GM10266 (cell line): ENCODE data around the gene PSTPIP1.

Experiments used
- DNase-seq: peaks from one replicate; pipeline ENCODE4 v3.0.0; 2012; ENCODE audit errors: extremely low spot score
- CTCF ChIP-seq: IDR thresholded peaks from 2 replicates; pipeline ENCODE4 v1.5.1; 2012; ENCODE audit warnings: mild to moderate bottlenecking, low read depth; ENCODE audit not compliant: control insufficient read depth, insufficient read depth; ENCODE audit errors: missing control alignments

The PSTPIP1 gene

DNA sequence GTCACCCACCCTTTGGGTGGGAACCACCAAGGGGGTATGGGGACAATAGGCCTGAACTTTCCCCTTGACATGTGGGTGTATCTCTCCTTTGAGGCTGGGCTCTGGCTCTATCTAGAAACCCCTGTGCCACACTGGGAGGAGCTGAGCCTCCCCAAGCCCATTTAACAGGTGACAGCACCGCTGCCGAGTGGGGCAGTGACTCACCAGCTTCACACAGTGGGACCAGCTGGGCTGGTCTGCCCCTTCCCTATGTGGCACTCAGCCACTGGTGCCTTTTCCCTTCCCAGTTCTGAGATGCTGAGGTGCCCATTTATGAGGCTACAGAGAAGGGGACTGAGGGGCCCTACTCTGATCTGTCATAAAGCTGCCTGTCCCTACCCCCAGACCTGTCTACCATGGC is 5.1 kb downstream of the PSTPIP1 start:
- TF ChIP-seq CTCF = no peak
- DNase-seq = no peak

DNA sequence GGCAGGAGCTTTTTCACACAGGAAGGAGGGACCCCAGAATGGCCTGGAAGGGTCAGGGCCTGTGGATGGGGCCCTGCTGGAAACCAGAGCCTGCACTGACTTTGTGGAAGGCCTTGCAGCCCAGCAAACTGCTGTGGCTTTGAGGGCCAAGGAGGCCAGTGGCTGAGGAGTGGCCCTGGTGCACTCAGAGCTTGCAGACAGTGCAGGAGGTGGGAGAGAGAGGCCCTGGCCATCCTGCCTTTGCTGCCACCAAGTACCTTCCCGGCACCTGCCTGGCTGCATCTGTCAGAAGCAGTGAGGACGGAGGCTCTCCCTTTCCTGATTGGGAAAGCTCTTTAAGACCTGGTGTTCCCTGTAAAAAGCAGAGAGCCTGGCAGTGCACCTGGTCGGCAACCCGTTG is 6.4 kb downstream of the PSTPIP1 start:
- TF ChIP-seq CTCF = no peak
- no peak for DNase-seq

- no peak for TF ChIP-seq CTCF
- no peak for DNase-seq
Observed at GRCh38 chr15:77001966-77002365, 7.0 kb downstream of the PSTPIP1 start.

GRCh38 chr15:77002436-77002835 is 7.5 kb downstream of the PSTPIP1 start:
- TF ChIP-seq CTCF = no peak
- DNase-seq = no peak

DNA sequence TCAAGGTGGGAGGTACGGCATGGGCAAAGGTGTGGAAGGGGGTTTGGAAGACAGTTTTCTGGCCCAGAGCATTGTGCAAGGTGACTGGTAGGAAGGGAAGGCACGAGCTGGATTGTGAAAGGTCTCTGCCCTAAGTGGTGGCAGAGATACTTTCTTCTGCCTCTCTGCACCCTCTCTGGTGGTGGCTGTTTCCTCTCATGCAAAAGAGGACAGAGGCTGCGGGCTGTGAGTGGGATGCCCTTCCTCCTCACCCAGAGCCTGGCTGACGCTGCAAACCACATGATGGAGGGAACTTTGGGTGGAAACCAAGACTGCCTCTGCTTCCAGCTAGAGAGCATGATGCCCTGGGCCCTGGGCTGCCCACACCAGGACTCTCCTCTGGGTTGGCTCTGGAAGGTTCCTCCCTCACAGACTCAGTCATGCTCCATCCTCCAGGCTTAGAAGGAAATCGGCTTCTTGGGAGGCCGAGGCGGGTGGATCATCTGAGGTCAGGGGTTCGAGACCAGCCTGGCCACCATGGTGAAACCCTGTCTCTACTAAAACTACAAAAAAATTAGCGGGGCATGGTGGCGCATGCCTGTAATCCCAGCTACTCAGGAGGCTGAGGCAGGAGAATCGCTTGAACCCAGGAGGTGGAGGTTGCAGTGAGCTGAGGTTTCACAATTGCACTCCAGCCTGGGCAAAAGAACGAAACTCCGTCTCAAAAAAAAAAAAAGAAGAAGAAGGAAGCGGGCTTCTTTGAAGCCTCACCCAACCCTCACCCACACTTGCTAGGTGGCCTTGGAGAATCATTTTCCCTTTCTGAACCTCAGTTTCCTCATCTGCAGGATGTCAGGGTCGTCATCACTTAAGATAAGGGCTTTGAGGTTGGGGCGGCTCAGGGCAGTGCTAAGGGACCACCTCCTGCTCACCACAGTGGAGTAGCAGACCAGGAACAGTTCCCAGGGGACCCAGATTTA is 8.3 kb downstream of the PSTPIP1 start:
- TF ChIP-seq CTCF = no peak
- no peak for DNase-seq

- no peak for TF ChIP-seq CTCF
Observed at GRCh38 chr15:77004189-77004588, 9.3 kb downstream of the PSTPIP1 start.

DNA sequence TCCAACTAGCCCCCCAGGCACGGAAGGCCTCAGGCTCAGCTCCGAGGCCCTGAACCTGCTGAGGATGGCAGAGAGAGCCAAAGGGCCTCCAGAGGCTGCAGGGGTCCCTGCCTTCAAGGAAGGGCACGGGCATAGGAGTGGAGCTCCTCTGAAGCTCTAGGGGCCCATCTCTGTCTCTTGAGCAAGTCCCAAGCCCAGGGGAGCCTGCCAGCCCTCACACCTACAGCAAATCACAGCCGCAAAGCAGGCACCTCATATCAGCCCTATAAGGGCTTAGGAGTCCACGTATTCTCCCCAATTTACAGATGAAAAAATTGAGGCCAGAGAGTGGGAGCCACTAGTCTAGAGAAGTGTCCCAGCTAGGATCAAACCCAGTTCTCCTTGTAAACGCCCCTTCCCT is 14.2 kb downstream of the PSTPIP1 start:
- no peak for TF ChIP-seq CTCF
- no peak for DNase-seq

More at GRCh38 chr15:77004189-77004588, 9.3 kb downstream of the PSTPIP1 start:
- no peak for DNase-seq
